Astrocyte of the cerebellum (primary cell): ENCODE data around the gene PPM1E.
"Not testable (repeated sequence)": the region's sequence is repeated elsewhere in the genome, so short reads cannot be mapped to it uniquely, and the experiment has no call there.

Experiments
- DNase-seq: peaks from one replicate; pipeline ENCODE4 v3.0.0-alpha.2; 2011; ENCODE audit warnings: low read depth
- H3K4me3 ChIP-seq: 2 replicates; pipeline ENCODE4 v1.5.1; 2011; ENCODE audit warnings: mild to moderate bottlenecking, low read depth, low read length, moderate library complexity
- in situ Hi-C: cut with HindIII; loops from 2 replicates; pipeline ENCODE4 v1.10.0; 2017; ENCODE audit warnings: low sequenced_read_pairs
- TF ChIP-seq, protein P1 (sequence below): IDR thresholded peaks from 2 replicates; pipeline ENCODE4 v1.5.1; 2012; ENCODE audit warnings: low read length, low read depth, moderate library complexity, mild to moderate bottlenecking; ENCODE audit errors: missing control alignments

The PPM1E gene

DNA sequence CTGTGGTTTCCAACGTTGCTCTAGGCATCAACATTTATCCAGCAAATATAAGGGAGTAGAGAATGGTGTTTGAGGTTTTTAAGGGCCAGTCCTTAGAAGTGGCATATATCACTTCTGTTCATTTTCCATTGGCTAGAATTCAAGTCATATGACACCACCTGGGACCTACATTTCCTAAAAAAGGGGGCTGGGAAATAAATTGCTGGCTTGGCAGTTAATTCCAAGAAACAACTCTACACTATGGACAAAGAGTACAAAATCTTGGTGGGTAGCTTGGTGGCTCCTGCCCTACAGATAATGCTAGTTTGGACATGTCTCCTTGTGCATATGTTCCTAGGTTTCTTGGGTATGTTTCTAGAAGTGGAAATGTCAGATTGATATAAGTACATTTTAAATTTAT lies 7.6 kb downstream of the PPM1E start:
- in situ Hi-C loops, result no loop called here
- TF ChIP-seq, protein P1, sequence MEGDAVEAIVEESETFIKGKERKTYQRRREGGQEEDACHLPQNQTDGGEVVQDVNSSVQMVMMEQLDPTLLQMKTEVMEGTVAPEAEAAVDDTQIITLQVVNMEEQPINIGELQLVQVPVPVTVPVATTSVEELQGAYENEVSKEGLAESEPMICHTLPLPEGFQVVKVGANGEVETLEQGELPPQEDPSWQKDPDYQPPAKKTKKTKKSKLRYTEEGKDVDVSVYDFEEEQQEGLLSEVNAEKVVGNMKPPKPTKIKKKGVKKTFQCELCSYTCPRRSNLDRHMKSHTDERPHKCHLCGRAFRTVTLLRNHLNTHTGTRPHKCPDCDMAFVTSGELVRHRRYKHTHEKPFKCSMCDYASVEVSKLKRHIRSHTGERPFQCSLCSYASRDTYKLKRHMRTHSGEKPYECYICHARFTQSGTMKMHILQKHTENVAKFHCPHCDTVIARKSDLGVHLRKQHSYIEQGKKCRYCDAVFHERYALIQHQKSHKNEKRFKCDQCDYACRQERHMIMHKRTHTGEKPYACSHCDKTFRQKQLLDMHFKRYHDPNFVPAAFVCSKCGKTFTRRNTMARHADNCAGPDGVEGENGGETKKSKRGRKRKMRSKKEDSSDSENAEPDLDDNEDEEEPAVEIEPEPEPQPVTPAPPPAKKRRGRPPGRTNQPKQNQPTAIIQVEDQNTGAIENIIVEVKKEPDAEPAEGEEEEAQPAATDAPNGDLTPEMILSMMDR, result no peak
- no peak overlapping the region for H3K4me3 ChIP-seq
- DNase-seq, result no peak

DNA sequence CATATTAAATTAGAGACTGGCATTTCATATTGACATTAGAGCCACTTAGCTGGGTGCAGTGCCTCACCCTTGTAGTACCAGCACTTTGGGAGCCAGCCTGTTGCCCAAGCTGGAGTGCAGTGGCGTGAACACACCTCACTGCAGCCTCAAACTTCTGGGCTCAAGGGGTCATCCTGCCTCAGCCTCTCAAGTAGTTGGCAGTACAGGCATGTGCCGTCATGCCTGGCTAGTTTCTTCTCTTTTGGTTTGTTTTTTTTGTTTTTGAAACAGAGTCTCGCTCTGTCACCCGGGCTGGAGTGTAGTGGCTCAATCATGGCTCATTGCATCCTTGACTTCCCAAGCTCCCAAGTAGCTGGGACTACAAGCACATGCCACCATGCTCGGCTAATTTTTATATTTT lies 8.7 kb downstream of the PPM1E start:
- in situ Hi-C loops, result no loop called here
- DNase-seq, result no peak
- H3K4me3 ChIP-seq, result no peak overlapping the region
- TF ChIP-seq, protein P1, result no peak

- DNase-seq, in situ Hi-C loops, H3K4me3 ChIP-seq: not testable (repeated sequence)
Observed at GRCh38 chr17:58778482-58778881, 22.8 kb downstream of the PPM1E start.

DNA sequence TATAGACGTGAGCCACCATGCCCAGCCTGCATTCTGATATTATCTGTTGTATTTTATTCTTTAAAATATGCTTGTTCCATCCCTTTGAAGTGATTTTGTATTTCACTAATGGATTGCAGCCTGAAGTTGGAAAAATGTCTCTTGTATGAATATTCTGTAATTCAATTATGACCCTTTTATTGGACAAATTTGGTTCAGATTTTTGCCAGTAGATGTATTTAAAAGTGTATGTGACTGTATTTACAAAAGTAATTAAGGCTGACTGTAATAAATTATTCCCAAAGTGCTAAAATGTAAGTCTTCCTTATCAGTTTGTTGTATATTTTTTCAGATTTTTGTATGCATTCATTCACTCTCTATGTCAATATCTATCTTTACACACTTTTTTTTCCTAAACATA lies 23.8 kb downstream of the PPM1E start:
- TF ChIP-seq, protein P1, result no peak
- no peak overlapping the region for H3K4me3 ChIP-seq
- no peak for DNase-seq
- in situ Hi-C loops, result no loop called here

DNA sequence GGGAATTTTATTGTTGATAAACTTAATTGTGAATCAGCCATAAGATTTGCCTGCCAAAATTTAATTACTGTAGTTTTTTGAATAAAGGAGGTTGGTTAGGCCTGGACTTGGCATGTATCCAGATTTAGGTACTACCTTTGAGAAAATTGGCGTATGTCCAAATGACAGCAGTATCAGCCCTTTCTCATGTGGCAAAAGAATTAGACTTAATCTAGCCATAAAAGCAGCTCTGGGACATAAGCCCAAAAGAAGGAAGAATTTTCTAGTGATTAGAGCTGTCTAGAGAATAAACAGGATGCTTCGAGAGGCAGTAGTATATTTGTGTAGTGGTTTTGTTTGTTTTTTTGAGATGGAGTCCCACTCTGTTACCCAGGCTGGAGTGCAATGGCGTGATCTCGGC lies 27.7 kb downstream of the PPM1E start:
- peak; percentile 1 for DNase-seq
- H3K4me3 ChIP-seq, result no peak overlapping the region
- TF ChIP-seq, protein P1, result no peak
- in situ Hi-C loops, result no loop called here

DNA sequence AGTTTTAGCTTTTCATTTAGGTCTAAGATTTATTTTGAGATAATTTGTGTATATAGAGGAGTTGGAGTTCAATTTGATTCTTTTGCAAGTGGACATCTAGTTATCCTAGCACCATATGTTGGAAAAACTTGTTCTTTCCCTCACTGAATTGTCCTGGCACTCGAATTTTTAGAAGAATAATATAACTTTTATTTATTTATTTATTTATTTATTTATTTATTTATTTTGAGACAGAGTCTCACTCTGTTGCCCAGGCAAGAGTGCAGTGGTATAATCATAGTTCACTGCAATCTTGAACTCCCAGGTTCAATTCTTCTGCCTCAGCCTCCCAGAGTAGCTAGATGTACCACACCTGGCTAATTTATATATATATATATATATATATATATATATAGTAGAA lies 29.4 kb downstream of the PPM1E start:
- in situ Hi-C loops, result no loop called here
- no peak overlapping the region for H3K4me3 ChIP-seq
- TF ChIP-seq, protein P1, result no peak

GRCh38 chr17:58786586-58787295 lies 31.1 kb downstream of the PPM1E start:
- peak; percentile 59 for DNase-seq
- in situ Hi-C loops, result no loop called here
- TF ChIP-seq, protein P1, result no peak
- H3K4me3 ChIP-seq, result no peak overlapping the region

More for the DNA sequence above, 29.4 kb downstream of the PPM1E start:
- DNase-seq, result no peak
